NOMO-1 treated with DMSO at 0.1 percent for 48 hours (cell line): ENCODE data around the gene KCTD7.
A peak's percentile ranks its signal among the peaks of the same experiment; 100 is the strongest.
"Not testable (repeated sequence)": the region's sequence is repeated elsewhere in the genome, so short reads cannot be mapped to it uniquely, and the experiment has no call there.

Source experiments
- DNase-seq: peaks from one replicate; lab custom pipeline; 2025; ENCODE audit not compliant: unreplicated experiment; lab: John Stamatoyannopoulos, UW

The KCTD7 gene

DNA sequence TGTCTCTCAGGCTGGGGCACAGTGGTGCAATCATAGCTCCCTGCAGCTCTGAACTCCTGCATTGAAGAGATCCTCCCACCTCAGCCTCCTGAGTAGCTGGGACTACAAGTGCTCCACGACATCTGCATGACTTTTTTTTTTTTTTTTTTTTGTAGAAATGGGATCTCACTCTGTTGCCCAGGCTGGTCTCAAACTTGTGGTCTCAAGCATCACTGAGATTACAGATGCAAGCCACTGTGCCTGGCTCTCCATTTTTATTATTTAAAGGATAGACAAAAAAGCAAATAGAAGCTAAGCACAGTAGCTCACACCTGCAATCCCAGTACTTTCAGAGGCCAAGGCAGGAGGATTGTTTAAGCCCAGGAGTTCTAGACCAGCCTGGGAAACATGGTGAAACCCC is 13.0 kb upstream of the KCTD7 start:
- no peak for DNase-seq

DNA sequence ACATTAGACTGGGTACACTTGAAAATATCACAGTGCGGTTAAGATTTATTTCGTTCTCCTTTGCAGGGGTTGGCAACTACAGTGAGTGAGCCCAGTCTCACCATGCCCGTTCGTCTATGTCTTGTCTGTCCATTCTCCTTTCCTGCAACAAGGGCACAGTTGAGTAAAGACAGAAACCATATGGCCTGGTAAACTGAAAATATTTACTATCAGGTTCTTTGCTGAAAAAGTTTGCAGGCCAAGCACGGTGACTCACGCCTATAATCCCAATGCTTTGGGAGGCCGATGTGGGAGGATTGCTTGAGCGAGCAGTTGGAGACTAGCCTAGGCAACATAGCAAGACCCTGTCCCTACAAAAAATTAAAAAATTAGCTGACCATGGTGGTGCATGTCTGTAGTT is 11.4 kb upstream of the KCTD7 start:
- no peak for DNase-seq

DNA sequence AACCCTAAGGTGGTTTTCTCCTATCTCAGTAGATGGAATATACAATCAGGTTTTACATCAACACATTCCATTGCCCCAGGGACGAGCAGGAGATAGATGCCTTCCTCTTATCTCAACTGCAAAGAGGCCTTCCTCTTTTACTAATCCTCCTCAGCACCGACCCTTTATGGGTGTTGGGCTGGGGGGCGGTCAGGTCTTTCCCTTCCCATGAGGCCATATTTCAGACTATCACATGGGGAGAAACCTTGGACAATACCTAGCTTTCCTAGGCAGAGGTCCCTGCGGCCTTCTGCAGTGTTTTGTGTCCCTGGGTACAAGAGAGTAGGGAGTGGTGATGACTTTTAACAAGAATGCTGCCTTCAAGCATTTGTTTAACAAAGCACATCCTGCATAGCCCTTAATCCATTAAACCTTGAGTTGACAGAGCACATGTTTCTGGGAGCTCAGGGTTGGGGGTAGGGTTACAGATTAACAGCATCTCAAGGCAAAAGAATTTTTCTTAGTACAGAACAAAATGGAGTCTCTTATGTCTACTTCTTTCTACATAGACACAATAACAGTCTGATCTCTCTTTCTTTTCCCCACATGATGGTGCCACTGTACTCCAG is 9.2 kb upstream of the KCTD7 start:
- not testable (repeated sequence) for DNase-seq

DNA sequence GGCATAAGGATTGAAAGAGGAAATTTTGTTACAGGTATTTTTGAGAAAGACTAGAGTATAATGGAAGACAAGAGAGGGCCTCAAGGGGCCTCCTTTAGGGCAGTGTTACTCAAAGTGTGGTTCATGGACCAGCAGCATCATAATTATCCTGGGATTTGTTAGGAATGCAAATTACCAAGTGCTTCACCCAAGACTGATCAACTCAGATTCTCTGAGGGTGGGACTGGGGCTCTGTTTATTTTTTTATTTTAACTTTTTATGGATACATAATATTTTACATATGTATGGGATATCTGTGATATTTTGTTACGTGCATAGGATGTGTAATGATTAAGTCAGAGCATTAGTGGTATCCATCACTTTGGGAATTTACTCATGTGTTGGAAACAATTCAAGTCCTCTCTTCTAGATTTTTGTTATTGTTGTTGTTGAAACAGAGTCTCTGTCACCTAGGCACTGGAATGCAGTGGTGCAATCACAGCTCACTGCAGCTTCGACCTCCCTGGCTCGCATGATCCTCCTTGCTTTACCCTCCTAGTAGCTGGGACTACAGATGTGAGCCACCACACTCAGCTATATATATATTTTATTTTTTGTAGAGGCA is 2.2 kb upstream of the KCTD7 start:
- no peak for DNase-seq

DNA sequence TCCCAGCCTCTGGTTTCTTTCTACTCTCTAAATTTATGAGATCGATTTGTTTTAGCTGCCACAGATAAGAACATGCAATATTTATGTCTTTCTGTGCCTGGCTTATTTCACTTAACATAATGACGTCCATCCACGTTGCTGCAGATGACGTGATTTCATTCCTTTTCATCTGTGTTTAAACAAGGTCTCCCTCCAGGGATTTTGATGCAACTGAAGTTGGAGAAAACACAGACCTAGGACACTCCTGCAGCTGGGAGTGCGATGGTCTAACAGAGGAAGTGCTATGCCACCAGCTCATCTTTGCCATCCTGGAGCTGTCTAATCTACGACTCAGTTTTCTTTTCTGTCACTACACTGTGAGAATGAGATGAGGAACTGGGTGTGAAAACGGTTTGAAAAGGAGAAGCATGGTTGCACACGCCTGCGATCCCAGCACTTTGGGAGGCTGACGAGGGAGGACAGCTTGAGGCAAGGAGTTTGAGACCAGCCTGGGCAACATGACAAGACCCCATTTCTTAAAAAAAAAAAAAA is 1.5 kb upstream of the KCTD7 start:
- peak; percentile 74 for DNase-seq

DNA sequence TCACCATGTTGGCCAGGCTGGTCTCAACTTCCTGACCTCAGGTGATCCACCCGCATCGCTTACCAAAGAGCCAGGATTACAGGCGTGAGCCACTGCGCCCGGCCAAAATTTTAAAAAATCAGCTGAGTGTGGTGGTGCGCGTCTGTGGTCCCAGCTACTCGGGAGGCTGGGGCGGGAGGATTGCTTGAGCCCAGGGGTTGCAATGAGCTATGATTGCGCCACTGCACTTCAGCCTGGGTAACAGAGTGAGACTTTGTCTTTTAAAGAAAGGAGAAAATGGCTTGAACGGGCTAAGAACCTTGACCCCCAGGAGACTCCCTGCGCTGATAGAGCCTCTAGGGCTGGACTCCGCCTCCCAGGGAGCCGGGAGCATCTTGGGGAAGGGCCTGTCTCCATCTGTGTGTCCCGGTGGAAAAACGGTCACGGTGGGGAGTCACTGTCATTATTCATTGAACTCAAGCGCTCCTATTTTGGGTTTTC is 760 bp upstream of the KCTD7 start:
- DNase-seq = peak; percentile 50

DNA sequence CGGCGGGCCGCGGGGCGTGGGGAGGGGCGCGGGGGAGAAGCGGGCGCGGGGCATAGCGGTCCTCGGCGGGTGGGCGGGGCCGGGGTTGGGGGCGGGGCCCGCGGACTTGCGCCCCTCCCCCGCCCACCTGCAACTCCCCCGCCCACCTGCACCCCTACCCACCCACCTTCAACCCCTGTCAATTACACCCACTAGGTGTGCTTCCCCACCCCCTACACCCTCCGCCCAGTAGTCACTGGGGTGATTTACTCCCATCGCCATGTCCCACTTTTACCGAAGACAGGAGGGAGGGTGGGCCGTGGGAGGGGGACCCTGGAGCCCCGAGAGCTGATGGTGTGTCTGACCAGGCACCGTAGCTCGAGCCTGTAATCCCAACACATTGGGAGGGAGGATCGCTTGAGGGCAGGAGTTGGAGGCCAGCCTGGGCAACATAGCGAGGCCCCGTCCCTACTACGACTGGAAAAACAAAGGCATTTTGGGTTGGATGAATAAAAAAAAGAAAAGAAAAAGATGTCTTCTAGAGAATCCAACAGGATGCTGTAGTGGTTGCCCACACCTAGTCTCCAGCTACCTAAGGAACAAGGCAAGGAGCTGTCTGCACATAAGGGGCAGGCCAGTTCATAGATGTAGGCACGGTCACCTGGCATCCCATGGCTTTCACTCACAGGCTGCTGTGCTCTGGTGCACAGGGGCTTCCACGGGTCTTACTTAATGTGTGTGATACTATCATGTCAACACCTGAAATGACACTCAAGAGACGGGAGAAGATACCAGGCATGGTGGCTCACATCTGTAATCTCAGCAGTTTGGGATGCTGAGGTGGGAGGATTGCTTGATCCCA is 761 bp downstream of the KCTD7 start:
- no peak for DNase-seq

DNA sequence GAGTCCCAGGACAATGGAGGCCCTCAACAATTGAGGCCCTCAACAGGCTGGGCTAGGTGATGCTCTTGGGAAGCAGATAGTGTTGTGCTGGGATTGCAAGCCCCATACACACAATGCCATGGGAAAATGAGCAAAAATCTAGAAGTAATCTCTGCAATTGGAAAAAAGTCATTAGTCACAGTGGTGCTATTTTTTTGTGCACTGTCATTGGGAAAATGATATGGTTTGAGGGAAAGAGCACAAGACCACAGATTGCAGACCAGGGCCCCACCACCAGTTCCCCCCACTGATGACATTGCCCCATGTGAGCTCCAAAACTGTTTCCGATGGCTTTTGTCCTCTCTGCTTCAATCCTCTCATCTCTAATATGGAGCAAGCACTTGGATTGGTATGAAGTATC is 1.9 kb downstream of the KCTD7 start:
- peak; percentile 55 for DNase-seq

DNA sequence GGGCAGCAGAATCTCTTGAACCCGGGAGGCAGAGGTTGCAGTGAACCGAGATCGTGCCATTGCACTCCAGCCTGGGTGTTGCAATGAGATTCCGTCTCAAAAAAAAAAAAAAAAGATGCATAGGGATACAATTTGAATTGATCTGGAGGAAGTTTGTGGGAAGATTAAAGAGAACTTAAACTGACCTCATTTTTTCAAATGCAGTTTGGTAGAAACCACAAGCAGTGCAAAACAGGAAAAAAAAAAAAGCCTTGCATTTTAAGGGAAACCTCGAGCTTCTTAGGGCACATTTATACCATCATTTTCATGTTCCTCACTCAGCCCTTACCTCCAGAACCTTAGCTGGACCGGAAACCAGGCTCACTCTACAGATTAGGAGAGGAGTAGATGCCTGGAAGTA is 2.8 kb downstream of the KCTD7 start:
- DNase-seq = peak; percentile 43

DNA sequence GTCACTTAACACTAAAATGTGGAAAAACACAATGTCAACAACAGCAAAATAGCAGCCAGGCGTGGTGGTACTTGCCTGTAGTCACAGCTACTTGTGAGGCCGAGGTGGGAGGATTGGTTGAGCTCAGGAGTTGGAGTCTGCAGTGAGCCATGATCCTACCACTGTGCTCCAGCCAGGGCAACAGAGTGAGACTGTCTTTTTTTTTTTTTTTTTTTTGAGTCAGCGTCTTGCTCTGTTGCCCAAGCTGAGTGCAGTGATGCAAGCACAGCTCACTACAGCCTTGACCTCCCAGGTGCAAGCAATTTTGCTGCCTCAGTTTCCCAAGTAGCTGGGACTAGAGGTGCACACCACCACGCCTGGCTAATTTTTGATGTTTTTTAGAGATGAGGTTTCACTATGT is 6.1 kb downstream of the KCTD7 start:
- DNase-seq = no peak

DNA sequence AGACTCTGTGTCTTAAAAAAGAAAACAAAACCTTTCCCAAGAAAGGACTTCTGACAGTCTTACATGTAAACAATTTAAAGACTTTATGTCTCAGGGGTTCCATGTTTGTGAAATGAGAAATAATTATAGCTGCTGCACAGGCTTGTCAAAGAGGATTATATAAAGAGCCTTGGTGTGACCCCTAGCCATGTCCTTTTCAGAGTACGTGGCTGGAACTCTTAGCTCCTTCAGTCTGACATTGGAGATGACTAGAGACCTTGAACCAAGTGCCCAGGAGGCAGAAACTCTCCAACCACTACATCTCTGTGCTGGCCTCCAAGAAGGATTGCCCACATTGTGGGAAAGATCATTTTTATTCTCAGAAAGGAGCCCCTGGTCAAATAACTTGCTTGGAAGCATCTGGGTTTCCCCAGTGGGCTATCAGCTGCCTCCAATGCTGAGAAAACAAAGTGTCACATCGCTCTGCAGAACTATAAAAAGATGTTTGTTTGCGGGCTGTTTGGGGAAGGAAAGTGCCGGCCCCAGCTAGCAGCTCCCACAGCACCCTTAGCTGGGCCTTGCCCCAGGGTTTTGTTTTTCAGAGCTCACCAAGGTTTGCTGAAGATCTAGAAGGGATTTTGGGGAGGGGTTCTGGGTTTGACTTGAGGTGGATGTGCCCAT is 6.8 kb downstream of the KCTD7 start:
- not testable (repeated sequence) for DNase-seq

DNA sequence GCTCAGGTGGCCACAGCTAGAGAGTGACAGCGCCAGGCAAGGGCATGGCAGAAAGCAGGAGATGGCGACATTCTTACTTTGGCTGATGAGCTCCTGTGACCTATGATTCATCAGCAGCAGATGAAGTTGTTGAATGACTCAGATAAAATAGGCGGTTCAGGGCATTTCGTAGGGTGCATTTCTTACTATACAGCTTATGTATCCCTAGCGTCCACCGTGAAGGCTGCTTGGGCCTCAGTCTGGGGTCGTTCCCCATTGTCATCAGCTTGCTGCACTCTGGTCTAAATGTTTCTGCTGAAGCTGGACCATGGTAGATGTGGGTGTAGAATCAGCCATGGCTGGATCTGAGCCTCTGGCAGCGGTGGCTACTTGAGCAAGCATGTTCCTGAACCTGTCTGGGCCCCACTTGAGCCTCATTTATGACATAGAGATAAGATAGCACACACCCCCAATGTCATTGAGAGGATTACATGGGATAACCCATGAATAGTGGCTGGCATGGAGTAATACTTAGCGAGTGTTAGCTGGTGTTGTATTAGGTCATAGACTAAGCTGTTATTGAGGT is 7.4 kb downstream of the KCTD7 start:
- DNase-seq = peak; percentile 75

DNA sequence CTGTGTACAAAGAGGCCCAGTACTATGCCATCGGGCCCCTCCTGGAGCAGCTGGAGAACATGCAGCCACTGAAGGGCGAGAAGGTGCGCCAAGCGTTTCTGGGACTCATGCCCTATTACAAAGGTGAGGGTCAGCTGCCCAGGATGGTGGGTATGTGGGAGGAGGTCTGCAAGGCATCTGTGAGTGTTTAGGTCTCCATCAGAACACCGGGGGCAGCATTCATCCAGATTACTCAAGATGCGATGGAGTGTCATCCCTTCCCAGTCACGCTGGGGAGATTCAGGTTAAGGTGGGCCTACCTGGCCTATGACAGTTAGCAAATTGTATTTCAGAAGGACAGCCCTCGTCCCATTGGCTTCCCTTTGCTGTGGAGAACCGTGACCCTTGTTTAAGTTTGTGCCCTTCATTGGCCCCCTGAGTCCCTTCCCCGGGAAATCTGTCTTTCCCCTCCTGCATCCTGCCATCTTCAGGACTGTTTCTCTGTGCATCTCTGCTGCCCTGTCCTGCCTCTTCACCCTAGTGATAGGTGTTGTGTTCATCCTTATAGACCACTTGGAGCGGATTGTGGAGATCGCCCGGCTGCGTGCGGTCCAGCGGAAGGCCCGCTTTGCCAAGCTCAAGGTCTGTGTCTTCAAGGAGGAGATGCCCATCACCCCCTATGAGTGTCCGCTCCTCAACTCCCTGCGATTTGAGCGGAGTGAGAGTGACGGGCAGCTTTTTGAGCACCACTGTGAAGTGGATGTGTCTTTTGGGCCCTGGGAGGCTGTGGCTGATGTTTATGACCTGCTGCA is 9.8 kb downstream of the KCTD7 start:
- DNase-seq = no peak

DNA sequence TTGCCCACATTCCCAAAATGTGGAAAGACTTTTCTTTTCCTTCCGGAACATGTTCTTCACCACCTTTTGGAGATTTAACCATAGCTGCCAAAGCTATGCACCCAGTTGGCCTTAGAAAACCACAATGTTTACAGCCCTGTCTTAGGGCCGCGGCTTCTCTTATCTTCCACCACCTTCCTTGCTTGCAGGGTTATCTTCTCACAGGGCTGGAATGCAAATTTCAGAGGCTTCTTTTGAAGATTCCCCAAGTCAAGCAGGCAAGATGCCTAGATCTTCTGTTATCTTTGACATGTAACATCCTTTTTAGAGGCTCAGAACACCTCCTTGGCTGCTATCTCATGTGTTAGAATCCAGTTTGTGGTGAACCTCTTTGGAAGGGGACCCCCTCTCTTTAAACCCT is 11.1 kb downstream of the KCTD7 start:
- DNase-seq = no peak

DNA sequence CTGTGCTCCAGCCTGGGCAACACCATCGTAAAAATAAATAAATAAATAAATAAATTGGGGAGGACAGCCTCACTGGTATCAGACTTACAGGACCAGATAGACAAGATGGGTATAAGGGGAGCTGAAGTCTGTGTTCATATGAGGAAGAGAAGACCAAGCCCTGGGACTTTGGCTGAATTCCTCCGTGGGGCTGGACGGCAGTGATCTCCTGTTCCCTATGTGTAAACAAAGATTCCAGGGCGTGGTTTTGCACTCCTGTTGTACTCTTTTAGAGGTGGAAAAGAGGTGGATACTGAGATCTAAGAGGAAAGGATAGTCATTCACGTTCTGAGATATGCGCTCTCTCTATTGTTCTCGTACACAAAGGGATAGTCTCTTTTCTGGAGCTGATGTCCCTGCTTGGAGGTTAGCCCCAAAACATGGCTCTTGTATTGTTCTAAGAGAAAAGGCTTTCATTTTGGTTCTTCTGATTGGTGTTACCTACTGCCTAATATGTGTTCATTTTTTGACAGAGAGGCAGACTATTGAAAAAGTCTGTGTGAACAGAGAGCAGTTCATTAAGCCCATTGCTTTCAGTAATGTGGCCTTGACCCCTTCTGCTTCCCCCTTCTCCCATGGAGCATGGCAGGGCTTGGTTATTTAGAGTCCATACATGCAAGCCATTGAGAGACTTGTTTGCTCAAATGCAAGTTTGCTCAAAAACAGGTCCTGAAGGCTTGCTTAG is 12.3 kb downstream of the KCTD7 start:
- no peak for DNase-seq

DNA sequence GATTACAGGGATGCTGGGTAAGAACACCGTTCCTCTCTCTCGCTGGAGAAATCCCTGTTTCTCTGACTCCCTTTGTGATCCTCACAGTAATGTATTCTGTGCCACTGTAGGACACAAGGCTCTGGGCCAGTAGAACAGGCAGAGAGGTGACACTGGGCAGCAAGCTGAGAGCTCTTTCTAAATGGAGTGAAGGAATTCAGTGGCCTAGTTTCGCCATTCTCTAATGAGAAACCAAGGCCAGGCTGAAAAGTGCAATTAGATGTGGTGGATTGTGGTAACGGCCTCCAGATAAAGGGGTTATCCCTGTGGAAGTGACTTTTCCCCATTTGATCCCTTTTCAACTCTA is 12.8 kb downstream of the KCTD7 start:
- no peak for DNase-seq

DNA sequence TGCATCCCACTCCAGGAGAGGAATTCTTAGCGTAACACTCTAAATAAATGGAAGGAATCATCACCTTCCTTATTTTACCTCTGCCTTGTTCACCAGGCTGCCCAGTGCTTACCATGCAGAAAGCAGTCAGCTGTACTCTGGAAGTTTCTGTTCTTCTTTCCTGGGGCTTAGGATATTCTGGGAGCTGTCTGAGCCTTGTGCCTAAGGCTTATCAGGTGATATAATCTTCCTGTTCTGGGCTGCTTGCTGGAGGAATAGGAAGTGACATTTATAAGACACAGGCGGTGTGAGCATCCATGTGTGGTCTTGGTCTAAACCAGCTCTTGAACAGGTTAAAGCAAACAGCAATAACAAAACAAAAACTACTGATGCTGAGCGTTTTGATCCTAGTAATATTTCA is 13.5 kb downstream of the KCTD7 start:
- no peak for DNase-seq

DNA sequence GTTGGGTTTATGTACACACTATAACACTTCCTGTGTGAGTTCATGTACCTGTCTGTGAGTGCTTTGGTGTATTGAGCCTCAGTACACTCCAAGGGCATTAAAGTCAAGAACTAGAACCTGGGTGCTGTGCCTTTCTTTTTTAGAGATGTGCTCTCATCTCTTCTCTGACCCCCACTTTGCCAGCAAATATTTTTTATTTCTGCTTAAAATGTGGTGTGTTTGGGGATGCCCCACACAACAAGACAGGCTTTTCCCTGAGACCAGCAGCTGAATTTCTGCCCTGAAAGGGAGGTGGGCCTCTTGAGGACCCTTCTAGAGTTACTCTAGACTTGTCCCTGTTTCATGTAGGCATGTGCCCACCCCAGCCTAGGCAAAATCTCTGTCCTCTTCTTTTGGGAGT is 14.3 kb downstream of the KCTD7 start:
- DNase-seq = no peak

DNA sequence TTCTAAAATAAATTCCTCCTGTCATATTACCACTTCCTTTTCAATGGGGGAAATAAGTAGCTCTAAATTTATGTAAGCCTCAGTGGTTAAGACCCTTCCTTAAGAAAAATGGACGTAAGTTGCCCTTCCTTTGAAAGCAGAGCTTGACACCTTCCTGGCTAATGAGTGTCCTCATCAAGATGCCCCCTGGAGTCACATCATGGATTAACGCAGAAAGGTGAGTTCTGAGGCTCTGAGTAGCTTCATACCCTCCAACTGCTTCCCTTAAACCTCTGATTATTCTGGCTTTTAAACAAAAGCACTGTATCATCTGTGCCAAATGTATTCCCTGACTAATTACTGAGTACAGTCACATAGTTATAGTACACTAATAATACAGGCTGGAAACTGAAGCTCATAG is 14.7 kb downstream of the KCTD7 start:
- no peak for DNase-seq

DNA sequence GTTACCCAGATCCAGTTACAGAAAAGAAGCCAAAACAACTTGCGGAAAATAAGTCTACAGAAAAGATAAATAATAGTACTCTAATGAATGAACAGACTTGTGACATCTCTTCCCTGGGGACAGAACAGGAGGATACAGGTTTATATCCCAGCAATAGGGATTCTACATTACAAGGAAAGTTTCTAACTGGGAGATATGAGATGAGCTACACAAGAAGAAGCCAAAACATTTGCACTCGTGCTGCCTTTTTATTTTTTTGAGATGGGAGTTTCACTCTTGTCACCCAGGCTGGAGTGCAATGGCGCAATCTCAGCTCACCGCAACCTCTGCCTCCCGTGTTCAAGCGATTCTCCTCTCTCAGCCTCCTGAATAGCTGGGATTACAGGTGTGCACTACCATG is 22.3 kb downstream of the KCTD7 start:
- DNase-seq = not testable (repeated sequence)
